Measurements from ENCODE around the gene SYNM. TPM values are rescaled to one million over a fixed set of nuclear protein-coding genes. Genes with fewer than 3 reads are reported as not detected.

The SYNM gene
- total and polyA plus RNA-seq, 2 of the 8 experiments (the other 6 are each of a cell fraction or from before 2014, with no cell fraction given) = 0.89 to 2.0 TPM

DNA sequence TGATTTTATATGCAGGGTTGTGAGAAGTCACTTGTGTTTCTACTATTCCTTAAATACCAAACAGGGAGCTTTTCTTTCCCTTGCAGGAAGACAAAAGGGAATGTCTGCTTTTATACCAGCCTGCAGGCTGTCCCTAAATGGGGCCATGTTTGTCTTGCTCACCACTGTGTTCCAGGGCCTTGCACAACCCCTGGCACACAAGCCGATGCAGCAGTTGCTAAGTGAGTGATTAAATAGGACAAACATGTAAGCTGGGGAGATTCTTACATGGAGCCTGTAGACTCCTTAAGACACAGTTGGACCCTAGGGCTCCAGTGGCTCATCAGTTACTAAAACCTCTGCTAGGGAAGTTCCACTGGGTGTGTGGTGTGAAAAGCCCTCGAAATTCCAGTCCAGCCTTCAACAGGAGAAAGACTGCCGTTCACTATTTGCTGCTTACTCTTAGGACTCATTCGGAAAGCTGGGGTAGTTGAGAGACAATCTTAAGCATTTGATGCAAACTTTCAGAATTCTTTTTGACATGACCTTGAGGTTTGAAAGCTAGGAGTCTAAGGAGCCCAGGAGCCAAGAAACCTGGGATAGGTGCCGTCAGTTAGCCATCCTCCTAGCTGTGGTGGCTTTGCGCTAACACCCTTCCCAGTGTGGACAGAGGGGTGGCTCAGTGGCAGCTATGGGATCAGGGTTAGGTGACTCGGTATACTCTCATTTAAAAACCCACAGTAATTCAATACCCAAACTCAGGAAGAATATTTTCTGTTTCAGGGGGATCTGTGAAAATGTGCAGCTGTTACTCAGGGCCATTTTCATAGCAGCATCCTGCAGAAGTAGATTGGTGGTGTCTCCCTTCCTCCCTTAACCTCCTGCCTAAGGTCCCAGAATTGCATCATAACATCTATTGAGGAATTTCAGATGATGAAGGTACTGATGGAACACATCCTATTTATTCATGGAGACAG, 39.1 kb downstream of the SYNM start (continued):
- TF ChIP-seq SIN3A (conservative IDR thresholded peaks at IDR 0.05 in 1 of 2, IDR thresholded peaks at IDR 0.05 in 1 of 2; ENCODE audit: low read depth in 1 of 2, low read length in 2 of 2) = no peak
- TF ChIP-seq SP4 (IDR thresholded peaks at IDR 0.05; ENCODE audit: low read length) = no peak
